GM12878 (cell line): ENCODE results near the gene ADAMTSL3. TPM values are rescaled to one million over a fixed set of nuclear protein-coding genes. Genes with fewer than 3 reads are reported as not detected.

Experiments
- ATAC-seq: fragments of 200-7000 bp; cut with Tn5 transposase; 3 replicates; pipeline ENCODE4 v1.9.1; 2020; ENCODE audit warnings: mild to moderate bottlenecking, moderate library complexity
- BruUV-seq: library from RNA; stranded (reverse); fragments of 400-500 nt; replicated peaks from 2 replicates; lab custom pipeline; 2021; lab: Mats Ljungman, UMichigan
- CTCF ChIA-PET: fragments of 300-600 bp; sonication (Branson Sonifier 250); formaldehyde crosslinking; extraction: SDS; loops from one replicate; lab custom pipeline; 2021; ENCODE audit warnings: inconsistent platforms; lab: Yijun Ruan, JAX
- POLR2A ChIA-PET: fragments of 350-600 bp; formaldehyde crosslinking; extraction: SDS; loops from one replicate; lab custom pipeline; 2021; ENCODE audit warnings: inconsistent platforms; lab: Charles Lee
- RAD21 ChIA-PET: fragments of 300-600 bp; sonication (Branson Sonifier 250); formaldehyde crosslinking; loops from one replicate; lab custom pipeline; 2023; ENCODE audit warnings: antibody characterized with exemption; ENCODE audit not compliant: unreplicated experiment; lab: Charles Lee
- SMC1A ChIA-PET: fragments of 300-600 bp; sonication (Branson Sonifier 250); formaldehyde crosslinking; loops from one replicate; lab custom pipeline; 2023; ENCODE audit not compliant: unreplicated experiment, uncharacterized antibody; lab: Charles Lee
- DNase-seq: peaks from one replicate; pipeline ENCODE4 v3.0.0-alpha.2; 2011; ENCODE audit warnings: low read depth, low spot score
- FAIRE-seq: peaks from 3 replicates; lab custom pipeline; 2011; peaks lifted over from hg19 to GRCh38; lab: Jason Lieb, UNC
- H2AFZ ChIP-seq: 2 replicates; pipeline ENCODE4 v1.6.0; 2011; ENCODE audit warnings: low read depth, low read length, control low read depth; ENCODE audit not compliant: control insufficient read depth
- H3K27ac ChIP-seq: 2 replicates; pipeline ENCODE4 v1.5.1; 2011; ENCODE audit warnings: control low read depth; ENCODE audit not compliant: control insufficient read depth, insufficient read depth
- H3K27me3 ChIP-seq, 2 experiments: replicated peaks in 1 of 2; 2 replicates each; pipeline versions ENCODE4 v1.6.0 to v1.6.1; 2011; ENCODE audit warnings: low read length in 1 of 2; ENCODE audit not compliant: control insufficient read depth in 2 of 2, insufficient read depth in 2 of 2
- H3K36me3 ChIP-seq, 2 experiments: 2 replicates each; pipeline ENCODE4 v1.5.1; 2011; ENCODE audit warnings: low read length in 1 of 2; ENCODE audit not compliant: control insufficient read depth in 2 of 2, insufficient read depth in 2 of 2
- H3K4me1 ChIP-seq: 2 replicates; pipeline ENCODE4 v1.6.1; 2011; ENCODE audit warnings: mild to moderate bottlenecking, low read length, moderate library complexity, mixed read lengths; ENCODE audit not compliant: control insufficient read depth, insufficient read depth
- H3K4me2 ChIP-seq: 2 replicates; pipeline ENCODE4 v1.6.0; 2011; ENCODE audit warnings: control low read depth; ENCODE audit not compliant: control insufficient read depth, insufficient read depth
- H3K4me3 ChIP-seq: fragments of 200-600 bp; sonication (generic); 2 replicates; pipeline ENCODE4 v1.5.1; 2016
- H3K79me2 ChIP-seq: 2 replicates; pipeline ENCODE4 v1.6.0; 2011; ENCODE audit warnings: low read length; ENCODE audit not compliant: control insufficient read depth, insufficient read depth
- H3K9ac ChIP-seq: 2 replicates; pipeline ENCODE4 v1.8.0; 2011; ENCODE audit warnings: low read length, control low read depth, mixed read lengths; ENCODE audit not compliant: control insufficient read depth, insufficient read depth
- H3K9me3 ChIP-seq: replicated peaks from 3 replicates; pipeline ENCODE4 v1.5.1; 2011; ENCODE audit warnings: mild to moderate bottlenecking, low read length; ENCODE audit not compliant: control insufficient read depth, insufficient read depth
- H4K20me1 ChIP-seq: 2 replicates; pipeline ENCODE4 v1.6.0; 2011; ENCODE audit not compliant: control insufficient read depth, insufficient read depth
- BMI1 ChIP-seq: fragments of 450-650 bp; IDR thresholded peaks from 2 replicates; pipeline ENCODE4 v1.6.1; 2016; ENCODE audit warnings: mild to moderate bottlenecking, moderate library complexity, borderline replicate concordance
- CBFB ChIP-seq: IDR thresholded peaks from 2 replicates; pipeline ENCODE4 v1.6.1; 2016; ENCODE audit warnings: antibody characterized with exemption, low read depth
- CBX3 ChIP-seq: fragments of 200-600 bp; sonication (generic); IDR thresholded peaks from 2 replicates; pipeline ENCODE4 v1.6.1; 2016; ENCODE audit warnings: low read depth, borderline replicate concordance
- CBX5 ChIP-seq: sonication (generic); IDR thresholded peaks from 2 replicates; pipeline ENCODE4 v1.6.1; 2016; ENCODE audit warnings: low read depth, moderate library complexity, mild to moderate bottlenecking, inconsistent platforms
- CHD1 ChIP-seq: IDR thresholded peaks from 2 replicates; pipeline ENCODE4 v1.6.1; 2012; ENCODE audit warnings: low read depth, low read length, improper control_type of control experiment
- EP300 ChIP-seq, 2 experiments: fragments of 150-350 bp in 1 of 2; IDR thresholded peaks; 2 replicates each; pipeline ENCODE4 v1.6.1; 2011 to 2012; ENCODE audit warnings: low read depth in 2 of 2, low read length in 2 of 2, borderline replicate concordance in 1 of 2, improper control_type of control experiment in 1 of 2, inconsistent platforms in 1 of 2; ENCODE audit not compliant: control insufficient read depth in 1 of 2
- NFXL1 ChIP-seq: fragments of 450-650 bp; IDR thresholded peaks from 2 replicates; pipeline ENCODE4 v1.6.1; 2017; ENCODE audit warnings: antibody characterized with exemption, mild to moderate bottlenecking, borderline replicate concordance
- POLR2AphosphoS5 ChIP-seq: IDR thresholded peaks from 2 replicates; pipeline ENCODE4 v1.6.1; 2011; ENCODE audit warnings: mild to moderate bottlenecking, low read length, inconsistent platforms
- SIN3A ChIP-seq: IDR thresholded peaks from 2 replicates; pipeline ENCODE4 v1.6.1; 2012; ENCODE audit warnings: low read depth, low read length, improper control_type of control experiment
- SP1 ChIP-seq: IDR thresholded peaks from one replicate; pipeline ENCODE4 v1.6.1; 2011; ENCODE audit warnings: low read depth, low read length
- STAT1 ChIP-seq: fragments of 450-650 bp; conservative IDR thresholded peaks from 2 replicates; pipeline ENCODE4 v1.6.1; 2014; ENCODE audit warnings: antibody characterized with exemption, mild to moderate bottlenecking
- ZNF384 ChIP-seq: IDR thresholded peaks from 2 replicates; pipeline ENCODE4 v1.6.1; 2012; ENCODE audit warnings: low read depth, mild to moderate bottlenecking, low read length, improper control_type of control experiment, borderline replicate concordance
- WGBS: methylation state at CpG from one replicate; pipeline ENCODE4 v1.1.6; 2016; ENCODE audit warnings: low lambda C conversion rate; ENCODE audit not compliant: insufficient replicate concordance, insufficient coverage; ENCODE audit errors: missing lambda C conversion rate; 5-methylcytosine and 5-hydroxymethylcytosine counted together
- in situ Hi-C: fragments of 300-500 bp; cut with MboI; formaldehyde crosslinking; loops from 9 replicates; pipeline ENCODE4 v1.14.3; 2018; ENCODE audit warnings: mixed read lengths
- intact Hi-C: fragments of 100-400 bp; cut with micrococcal nuclease; formaldehyde crosslinking; loops from one replicate; pipeline ENCODE4 v1.14.2; 2022; ENCODE audit not compliant: unreplicated experiment
- polyA plus RNA-seq, 11 experiments: library from polyadenylated mRNA; depleted of rRNA in 4 of 11; unstranded in 6 of 11; stranded (reverse) in 5 of 11; fragments of >200 nt; fragmentation: Nextera tagmentation in 4 of 11; fragmentation: Illumina TruSeq in 1 of 11; extraction: Ambion mirVana in 4 of 11; extraction: Trizol in 1 of 11; gene quantifications; 1 replicate in 1 of 11; 2 replicates in 10 of 11; pipeline versions ENCODE4 v1.2.1 to v1.2.3, GENCODE V29; 2011 to 2016; ENCODE audit warnings: inconsistent platforms in 2 of 11, missing spikeins in 2 of 11, low read depth in 1 of 11
- total RNA-seq, 4 experiments: library from RNA; depleted of rRNA in 3 of 4; stranded (reverse); fragments of >200 nt in 3 of 4; fragmentation: Illumina TruSeq in 1 of 4; extraction: Trizol in 1 of 4; gene quantifications; 2 replicates each; pipeline versions ENCODE4 v1.2.1 to v1.2.3, GENCODE V29; 2013 to 2021

ADAMTSL3 gene
- total and polyA plus RNA-seq, 10 of the 15 experiments (the other 5 are each of a cell fraction or from before 2014, with no cell fraction given) = 0.01 to 0.28 (median 0.13) TPM

GRCh38 chr15:83893308-83893707, 239.4 kb downstream of the ADAMTSL3 start:
- BruUV-seq = no TSS peak
- no peaks in the 10 kb centered on the region for H4K20me1 ChIP-seq
- H3K36me3 ChIP-seq = no peaks in the 10 kb centered on the region
- H3K4me2 ChIP-seq = no peak overlapping the region
- no peaks in the 10 kb centered on the region for H3K27me3 ChIP-seq
- ChIA-PET SMC1A (interaction anchor here (1.2 kb wide), 1 partner anchor 47 kb away, joined by 3 read pairs; no protein-coding TSS in a partner anchor), RAD21 (no interaction called here), POLR2A (no interaction called here), CTCF (interaction anchor here (1.2 kb wide), 1 partner anchor 130 kb away, joined by 3 read pairs; no protein-coding TSS in a partner anchor)
- intact Hi-C loops = no loop called here
- no peaks in the 10 kb centered on the region for H3K9me3 ChIP-seq
- no peaks in the 10 kb centered on the region for H3K79me2 ChIP-seq
- FAIRE-seq (no peak), DNase-seq (no peak), ATAC-seq (no peak)
- no peak overlapping the region for H3K9ac ChIP-seq
- H2AFZ ChIP-seq = no peak overlapping the region
- in situ Hi-C loops = no loop called here
- no peak for TF ChIP-seq POLR2AphosphoS5
- no peak for TF ChIP-seq NFXL1
- TF ChIP-seq BMI1 = no peak
- TF ChIP-seq CHD1 = no peak
- TF ChIP-seq STAT1 = no peak
- no peak for TF ChIP-seq SIN3A
- TF ChIP-seq ZNF384 = no peak
- TF ChIP-seq EP300 (IDR thresholded peaks at IDR 0.05; ENCODE audit: borderline replicate concordance in 1 of 2, control insufficient read depth in 1 of 2, low read depth in 2 of 2, low read length in 2 of 2) = no peak
- TF ChIP-seq CBFB = no peak
- no peak for TF ChIP-seq SP1
- no peak for TF ChIP-seq CBX5
- TF ChIP-seq CBX3 = no peak
- H3K4me3 ChIP-seq = no peak overlapping the region
- H3K27ac ChIP-seq = no peak overlapping the region
- WGBS = 95% methylated on average over 3 of the region's 3 CpGs
- H3K4me1 ChIP-seq = peaks cover 3% of the 10 kb centered on the region; the same call in 1 of the 2 replicates
